HEK293 (cell line): ENCODE measurements around the gene LOX.

ENCODE experiments used
- CTCF ChIA-PET: fragments of 350-600 bp; formaldehyde crosslinking; extraction: SDS; loops from one replicate; lab custom pipeline; 2021; ENCODE audit warnings: antibody characterized with exemption; lab: Yijun Ruan, JAX
- POLR2A ChIA-PET: fragments of 300-600 bp; formaldehyde crosslinking; extraction: SDS; loops from one replicate; lab custom pipeline; 2020; ENCODE audit warnings: antibody characterized with exemption, inconsistent platforms; lab: Yijun Ruan, JAX
- H3K27ac ChIP-seq: fragments of 200-500 bp; sonication (Bioruptor generic); 2 replicates; pipeline ENCODE4 v1.5.1; 2014; ENCODE audit warnings: low read depth, low read length, control low read depth, inconsistent platforms; ENCODE audit errors: extremely low read depth
- H3K36me3 ChIP-seq, 2 experiments: fragments of 200-500 bp in 1 of 2; sonication (Bioruptor generic) in 1 of 2; 1 replicate in 1 of 2; 2 replicates in 1 of 2; pipeline ENCODE4 v1.5.1; 2014 to 2017; ENCODE audit warnings: inconsistent platforms in 2 of 2, low read length in 2 of 2; ENCODE audit not compliant: control insufficient read depth in 2 of 2, insufficient read depth in 1 of 2
- H3K4me1 ChIP-seq: fragments of 200-500 bp; sonication (Bioruptor generic); 2 replicates; pipeline ENCODE4 v1.5.1; 2014; ENCODE audit warnings: mild to moderate bottlenecking, low read length, inconsistent platforms; ENCODE audit not compliant: control insufficient read depth, insufficient read depth
- H3K4me3 ChIP-seq: 2 replicates; pipeline ENCODE4 v1.5.1; 2011; ENCODE audit warnings: low read depth, mild to moderate bottlenecking, control low read depth, low read length, moderate library complexity
- H3K9me3 ChIP-seq: fragments of 200-500 bp; sonication (Bioruptor generic); 2 replicates; pipeline ENCODE4 v1.5.1; 2014; ENCODE audit warnings: low read depth, low read length, inconsistent platforms; ENCODE audit not compliant: control insufficient read depth, insufficient read depth
- ZBTB44 ChIP-seq: fragments of 450-650 bp; IDR thresholded peaks from 2 replicates; pipeline ENCODE4 v1.5.1; 2018; ENCODE audit warnings: missing biosample characterization, mild to moderate bottlenecking, missing genetic modification characterization
- ZNF114 ChIP-seq: fragments of 450-650 bp; formaldehyde crosslinking; IDR thresholded peaks from 2 replicates; pipeline ENCODE4 v1.5.0; 2017; ENCODE audit warnings: missing biosample characterization, missing genetic modification characterization
- ZNF18 ChIP-seq: fragments of 450-650 bp; formaldehyde crosslinking; IDR thresholded peaks from 2 replicates; pipeline ENCODE4 v1.5.1; 2016; ENCODE audit warnings: missing biosample characterization, missing genetic modification characterization
- ZNF214 ChIP-seq: fragments of 450-650 bp; formaldehyde crosslinking; IDR thresholded peaks from 2 replicates; pipeline ENCODE4 v1.5.1; 2017; ENCODE audit warnings: missing biosample characterization, mild to moderate bottlenecking, missing genetic modification characterization, borderline replicate concordance
- ZNF350 ChIP-seq: fragments of 450-650 bp; formaldehyde crosslinking; IDR thresholded peaks from 2 replicates; pipeline ENCODE4 v1.5.0; 2017; ENCODE audit warnings: missing biosample characterization, mild to moderate bottlenecking, missing genetic modification characterization
- ZNF366 ChIP-seq: fragments of 450-650 bp; formaldehyde crosslinking; conservative IDR thresholded peaks from 2 replicates; pipeline ENCODE4 v1.5.1; 2016; ENCODE audit warnings: missing biosample characterization, missing genetic modification characterization
- ZNF449 ChIP-seq: fragments of 450-650 bp; formaldehyde crosslinking; IDR thresholded peaks from 2 replicates; pipeline ENCODE4 v1.5.1; 2017; ENCODE audit warnings: missing biosample characterization, mild to moderate bottlenecking, missing genetic modification characterization, moderate library complexity
- ZNF488 ChIP-seq: fragments of 450-650 bp; formaldehyde crosslinking; IDR thresholded peaks from 2 replicates; pipeline ENCODE4 v1.5.1; 2016; ENCODE audit warnings: missing biosample characterization, missing genetic modification characterization
- ZNF658 ChIP-seq: fragments of 450-650 bp; formaldehyde crosslinking; IDR thresholded peaks from 2 replicates; pipeline ENCODE4; 2016; ENCODE audit warnings: missing biosample characterization, missing genetic modification characterization
- ZNF830 ChIP-seq: fragments of 450-650 bp; IDR thresholded peaks from 2 replicates; pipeline ENCODE4 v1.5.0; 2018; ENCODE audit warnings: missing biosample characterization, missing genetic modification characterization, low read depth, mild to moderate bottlenecking, moderate library complexity
- ZSCAN18 ChIP-seq: fragments of 450-650 bp; formaldehyde crosslinking; IDR thresholded peaks from 2 replicates; pipeline ENCODE4 v1.5.1; 2016; ENCODE audit warnings: missing biosample characterization, missing genetic modification characterization
- ZSCAN23 ChIP-seq: fragments of 450-650 bp; formaldehyde crosslinking; IDR thresholded peaks from 2 replicates; pipeline ENCODE4 v1.5.1; 2016; ENCODE audit warnings: missing biosample characterization, missing genetic modification characterization
- ZSCAN30 ChIP-seq: fragments of 450-650 bp; IDR thresholded peaks from 2 replicates; pipeline ENCODE4 v1.5.1; 2018; ENCODE audit warnings: missing biosample characterization, mild to moderate bottlenecking, missing genetic modification characterization, moderate library complexity

The LOX gene

GRCh38 chr5:122035913-122036312 lies 42.1 kb downstream of the LOX start (continued):
- no peak for TF ChIP-seq ZNF449
- no peak for TF ChIP-seq ZNF658 (tag by site-specific recombination)
- TF ChIP-seq ZSCAN30 (tag by site-specific recombination) = no peak

- POLR2A ChIA-PET = no interaction called here
- no peak overlapping the region for H3K27ac ChIP-seq
- H3K36me3 ChIP-seq = peaks cover 0 to 7% of the 10 kb centered on the region in 2 experiments
- TF ChIP-seq ZNF18 (tag by site-specific recombination) (no peak), ZBTB44 (tag by site-specific recombination) (no peak), ZNF114 (tag by site-specific recombination) (no peak), ZSCAN23 (tag by site-specific recombination) (no peak), ZNF350 (no peak), ZNF830 (no peak), ZNF366 (no peak)
- H3K4me3 ChIP-seq = no peak overlapping the region
- H3K4me1 ChIP-seq = no peaks in the 10 kb centered on the region
- CTCF ChIA-PET = interaction anchor here (0.7 kb wide), 1 partner anchor 1338 kb away, joined by 3 read pairs; no protein-coding TSS in a partner anchor
- H3K9me3 ChIP-seq = no peaks in the 10 kb centered on the region
Measured at GRCh38 chr5:122031836-122032235, 46.2 kb downstream of the LOX start.

GRCh38 chr5:122030251-122030650 lies 47.8 kb downstream of the LOX start:
- POLR2A ChIA-PET = no interaction called here

More at GRCh38 chr5:122030251-122030650, 47.8 kb downstream of the LOX start:
- Histone ChIP-seq H3K36me3 (peaks cover 0 to 7% of the 10 kb centered on the region in 2 experiments), H3K9me3 (no peaks in the 10 kb centered on the region), H3K4me3 (no peak overlapping the region), H3K4me1 (no peaks in the 10 kb centered on the region)
- TF ChIP-seq ZSCAN18 (tag by site-specific recombination) (no peak), ZNF214 (tag by site-specific recombination) (no peak), ZNF488 (tag by site-specific recombination) (no peak)
- TF ChIP-seq, all 188 proteins: peak for 0
- CTCF ChIA-PET = no interaction called here
- no peak overlapping the region for H3K27ac ChIP-seq
